NOMO-1 treated with dmso at 0.1 percent for 144 hours (cell line): Measurements from ENCODE around the gene ECM2.

Experiments used
- DNase-seq: peaks from one replicate; lab custom pipeline; 2025; ENCODE audit not compliant: unreplicated experiment; lab: John Stamatoyannopoulos, UW

Gene ECM2

GRCh38 chr9:92501671-92502393 is 34.0 kb downstream of the ECM2 start:
- no peak for DNase-seq

- no peak for DNase-seq
Measured at GRCh38 chr9:92500725-92501124, 35.1 kb downstream of the ECM2 start.

GRCh38 chr9:92499701-92500100 is 36.1 kb downstream of the ECM2 start:
- DNase-seq: no peak

- no peak for DNase-seq
Measured at GRCh38 chr9:92496396-92497176, 39.2 kb downstream of the ECM2 start.

- no peak for DNase-seq
Measured at GRCh38 chr9:92494856-92495255, 40.9 kb downstream of the ECM2 start.

- no peak for DNase-seq
Measured at GRCh38 chr9:92493749-92494387, 41.9 kb downstream of the ECM2 start.

GRCh38 chr9:92492781-92493401 is 42.9 kb downstream of the ECM2 start:
- DNase-seq: no peak

GRCh38 chr9:92488681-92489550 is 46.9 kb downstream of the ECM2 start:
- no peak for DNase-seq

GRCh38 chr9:92486371-92486770 is 49.4 kb downstream of the ECM2 start:
- no peak for DNase-seq

GRCh38 chr9:92484563-92484962 is 51.2 kb downstream of the ECM2 start:
- DNase-seq: no peak

- no peak for DNase-seq
Measured at GRCh38 chr9:92483627-92484545, 51.9 kb downstream of the ECM2 start.

- no peak for DNase-seq
Measured at GRCh38 chr9:92482805-92483204, 53.0 kb downstream of the ECM2 start.

- DNase-seq: no peak
Measured at GRCh38 chr9:92482329-92482728, 53.5 kb downstream of the ECM2 start, which contains the start of gene ASPN. ASPN (minus strand) TSS chr9:92482506.

- no peak for DNase-seq
Measured at GRCh38 chr9:92480986-92481633, 54.7 kb downstream of the ECM2 start.

- no peak for DNase-seq
Measured at GRCh38 chr9:92480291-92480771, 55.5 kb downstream of the ECM2 start.

- DNase-seq: no peak
Measured at GRCh38 chr9:92479346-92479745, 56.4 kb downstream of the ECM2 start.

- DNase-seq: no peak
Measured at GRCh38 chr9:92478783-92479182, 57.0 kb downstream of the ECM2 start.

GRCh38 chr9:92476962-92477361 is 58.8 kb downstream of the ECM2 start:
- DNase-seq: no peak

GRCh38 chr9:92474587-92474986 is 61.2 kb downstream of the ECM2 start:
- DNase-seq: no peak
